Measurements from ENCODE around the gene UBE2F.

The UBE2F gene

DNA sequence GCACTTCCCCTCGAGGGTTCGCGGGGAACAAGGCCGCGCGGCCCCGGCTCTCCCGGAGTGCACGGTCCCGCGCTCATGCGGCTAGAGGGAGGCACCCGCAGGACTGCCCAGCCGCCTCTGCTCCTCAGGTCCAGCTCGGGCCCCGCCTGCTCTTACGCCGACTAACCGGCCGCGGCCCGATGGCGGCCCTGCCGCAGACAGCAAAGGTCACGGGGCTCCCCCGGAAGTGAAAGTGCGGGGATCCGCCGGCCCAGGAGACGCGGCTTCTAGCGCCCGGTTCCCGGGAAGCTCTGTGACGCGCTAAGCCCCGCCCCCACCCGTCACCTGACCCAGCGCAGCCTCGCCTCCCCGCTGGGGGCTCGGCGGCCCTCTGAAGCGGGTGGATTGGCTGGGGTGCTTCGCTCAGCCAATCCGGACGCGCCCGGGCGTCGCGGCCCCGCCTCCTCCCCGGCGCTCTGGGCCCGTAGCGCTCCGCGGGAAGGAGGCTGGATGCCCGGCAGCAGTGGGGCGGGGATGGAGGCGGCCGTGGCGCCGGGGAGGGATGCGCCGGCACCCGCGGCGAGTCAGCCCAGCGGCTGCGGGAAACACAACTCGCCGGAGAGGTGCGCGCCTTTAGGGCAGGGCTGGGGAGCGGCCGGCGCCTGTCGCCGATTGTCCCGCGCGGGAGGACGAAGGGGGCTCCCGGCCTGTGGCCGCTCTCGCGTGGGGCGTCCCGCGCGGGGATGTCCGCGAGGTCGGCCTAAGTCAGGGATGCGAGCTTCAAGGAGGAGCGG lies 93.9 kb downstream of the UBE2F start, which contains the start of gene SCLY:
Gene SCLY, plus strand, starts transcription at position 460 of the 773 bp plus-strand sequence. Its CDS starts 54 bp downstream, at position 514.
- TF ChIP-seq RAD21 (IDR thresholded peaks at IDR 0.05; ENCODE audit: low read depth) (no peak), EP300 (IDR thresholded peaks at IDR 0.05; ENCODE audit: borderline replicate concordance) (peak; percentile 10; the same call in 1 of the 2 replicates), FOXM1 (IDR thresholded peaks at IDR 0.05; ENCODE audit: borderline replicate concordance, low read depth) (no peak), CEBPB (IDR thresholded peaks at IDR 0.05) (no peak), YY1 (IDR thresholded peaks at IDR 0.05; ENCODE audit: low read depth) (peak; percentile 87), NFIC (IDR thresholded peaks at IDR 0.05) (no peak), ZBTB7A (IDR thresholded peaks at IDR 0.05; ENCODE audit: low read depth) (no peak), REST (IDR thresholded peaks at IDR 0.05; ENCODE audit: low read depth) (no peak), MAX (IDR thresholded peaks at IDR 0.05) (peak; percentile 57; the same call in 1 of the 2 replicates), TEAD4 (IDR thresholded peaks at IDR 0.05) (peak; percentile 25; the same call in 1 of the 2 replicates), TCF12 (IDR thresholded peaks at IDR 0.05; ENCODE audit: low read depth) (peak; percentile 69), EGR1 (IDR thresholded peaks at IDR 0.05) (peak; percentile 40; the same call in 1 of the 2 replicates), TAF1 (IDR thresholded peaks at IDR 0.05; ENCODE audit: low read depth) (peak; percentile 82), CREB1 (IDR thresholded peaks at IDR 0.05; ENCODE audit: low read depth) (peak; percentile 68)
- TF ChIP-seq, protein P1, sequence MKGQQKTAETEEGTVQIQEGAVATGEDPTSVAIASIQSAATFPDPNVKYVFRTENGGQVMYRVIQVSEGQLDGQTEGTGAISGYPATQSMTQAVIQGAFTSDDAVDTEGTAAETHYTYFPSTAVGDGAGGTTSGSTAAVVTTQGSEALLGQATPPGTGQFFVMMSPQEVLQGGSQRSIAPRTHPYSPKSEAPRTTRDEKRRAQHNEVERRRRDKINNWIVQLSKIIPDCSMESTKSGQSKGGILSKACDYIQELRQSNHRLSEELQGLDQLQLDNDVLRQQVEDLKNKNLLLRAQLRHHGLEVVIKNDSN (IDR thresholded peaks at IDR 0.05), result peak; percentile 95

- no peak for TF ChIP-seq YY1 (IDR thresholded peaks at IDR 0.05; ENCODE audit: low read depth)
- no peak for TF ChIP-seq CEBPB (IDR thresholded peaks at IDR 0.05)
- TF ChIP-seq TCF12 (IDR thresholded peaks at IDR 0.05; ENCODE audit: low read depth), result no peak
- TF ChIP-seq TEAD4 (IDR thresholded peaks at IDR 0.05), result no peak
- peak; percentile 77 for TF ChIP-seq MAX (IDR thresholded peaks at IDR 0.05)
- no peak for TF ChIP-seq TAF1 (IDR thresholded peaks at IDR 0.05; ENCODE audit: low read depth)
- no peak for TF ChIP-seq ZBTB7A (IDR thresholded peaks at IDR 0.05; ENCODE audit: low read depth)
- no peak for TF ChIP-seq FOXM1 (IDR thresholded peaks at IDR 0.05; ENCODE audit: borderline replicate concordance, low read depth)
- TF ChIP-seq, protein P1 (IDR thresholded peaks at IDR 0.05), result peak; percentile 48
These were observed 94.7 kb downstream of the UBE2F start for GRCh38 chr2:238061315-238062202.

DNA sequence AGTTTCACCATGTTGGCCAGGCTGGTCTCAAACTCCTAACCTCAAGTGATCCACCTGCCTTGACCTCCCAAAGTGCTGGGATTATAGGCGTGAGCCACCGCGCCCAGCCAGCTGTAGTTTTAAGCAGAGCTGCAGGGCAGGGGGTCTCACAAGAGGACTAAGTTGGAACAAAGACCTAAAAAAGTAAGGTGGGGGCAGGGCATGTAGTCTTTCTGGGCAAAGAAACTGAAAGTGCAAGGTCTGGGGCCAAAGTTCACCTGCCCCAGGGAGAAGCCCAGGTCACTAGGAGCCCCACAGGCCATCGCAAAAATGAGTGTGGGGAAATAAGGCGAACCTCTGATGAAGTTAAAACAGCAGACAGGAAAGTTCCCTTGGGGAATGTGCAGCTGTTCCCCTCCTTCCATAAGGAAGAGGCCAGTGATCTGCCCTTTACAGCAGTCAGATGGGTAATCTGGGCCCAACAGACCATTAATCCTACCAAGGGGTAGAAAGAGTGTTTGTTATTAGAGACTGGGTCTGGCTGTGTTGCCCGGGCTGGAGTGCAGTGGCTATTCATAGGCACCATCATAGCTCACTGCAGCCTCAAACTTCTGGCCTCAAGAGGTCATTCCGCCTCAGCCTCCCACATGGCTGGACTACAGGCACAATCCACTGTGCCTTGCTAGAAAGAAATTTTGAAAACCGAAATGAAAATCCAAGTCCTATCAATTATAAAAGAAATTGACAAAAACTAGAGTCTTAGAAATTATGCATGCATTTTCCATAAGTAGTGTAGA lies 96.8 kb downstream of the UBE2F start:
- no peak for TF ChIP-seq CEBPB (IDR thresholded peaks at IDR 0.05)
- no peak for TF ChIP-seq CREB1 (IDR thresholded peaks at IDR 0.05; ENCODE audit: low read depth)
- TF ChIP-seq TCF12 (IDR thresholded peaks at IDR 0.05; ENCODE audit: low read depth), result no peak
- no peak for TF ChIP-seq ZBTB7A (IDR thresholded peaks at IDR 0.05; ENCODE audit: low read depth)
- no peak for TF ChIP-seq EGR1 (IDR thresholded peaks at IDR 0.05)
- no peak for TF ChIP-seq YY1 (IDR thresholded peaks at IDR 0.05; ENCODE audit: low read depth)
- TF ChIP-seq MAX (IDR thresholded peaks at IDR 0.05), result no peak
- TF ChIP-seq NFIC (IDR thresholded peaks at IDR 0.05), result no peak
- TF ChIP-seq RAD21 (IDR thresholded peaks at IDR 0.05; ENCODE audit: low read depth), result no peak
- TF ChIP-seq FOXM1 (IDR thresholded peaks at IDR 0.05; ENCODE audit: borderline replicate concordance, low read depth), result no peak
- TF ChIP-seq TEAD4 (IDR thresholded peaks at IDR 0.05), result no peak
- no peak for TF ChIP-seq REST (IDR thresholded peaks at IDR 0.05; ENCODE audit: low read depth)
- TF ChIP-seq EP300 (IDR thresholded peaks at IDR 0.05; ENCODE audit: borderline replicate concordance), result no peak
- TF ChIP-seq, protein P1 (IDR thresholded peaks at IDR 0.05), result no peak

Data from Ishikawa (cell line).